ENCODE data around the gene EHD4. TPM values are rescaled to one million over a fixed set of nuclear protein-coding genes. Genes with fewer than 3 reads are reported as not detected.

EHD4 gene
- total and polyA plus RNA-seq, 2 experiments from 2014 or later, result 27.3 to 34.7 TPM

DNA sequence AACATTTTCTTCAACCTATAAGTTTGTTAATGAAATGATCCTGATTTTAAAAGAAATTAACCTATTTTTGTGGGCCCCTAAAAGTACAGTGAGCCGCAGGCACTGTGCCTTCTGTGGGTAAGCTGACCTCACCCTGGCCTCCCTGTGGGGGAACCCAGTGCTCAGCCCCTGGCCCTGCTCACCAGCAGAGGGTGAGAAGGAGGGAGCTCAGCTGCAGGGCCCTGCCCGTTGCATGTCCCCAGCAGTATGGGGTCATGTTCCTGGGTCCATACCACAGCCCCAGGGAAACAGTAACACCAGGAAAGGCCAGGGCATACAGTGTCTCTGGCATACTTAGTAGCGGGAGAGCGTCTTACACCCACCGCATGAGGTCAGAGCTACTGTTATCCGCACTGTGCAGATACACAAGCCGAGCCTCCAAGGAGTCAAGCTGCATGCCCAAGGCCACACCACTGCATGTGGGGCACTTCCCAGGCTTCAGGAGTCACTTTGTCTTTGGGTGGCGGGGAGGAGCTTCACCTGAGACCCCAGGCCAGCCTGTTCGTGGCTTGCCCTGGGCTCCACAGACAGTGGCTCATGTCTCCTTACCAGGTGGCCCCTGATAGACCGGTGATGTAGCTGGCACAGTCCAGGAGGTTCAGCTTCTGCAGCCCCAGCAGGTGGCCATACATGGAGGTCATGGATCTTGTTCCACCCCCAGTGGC, 22.6 kb upstream of the EHD4 start:
- Histone ChIP-seq H3K79me2 (no peaks in the 10 kb centered on the region), H3K4me3 (no peak overlapping the region), H3K27ac (no peak overlapping the region), H3K9me2 (replicated peaks; ENCODE audit: insufficient read depth) (no peaks in the 10 kb centered on the region), H4K20me1 (ENCODE audit: insufficient read depth, poor library complexity, severe bottlenecking) (no peaks in the 10 kb centered on the region), H3K36me3 (replicated peaks; ENCODE audit: insufficient read depth, low read depth) (no peaks in the 10 kb centered on the region), H2AFZ (no peak overlapping the region), H3K4me2 (no peak overlapping the region), H3K4me1 (ENCODE audit: insufficient read depth) (no peaks in the 10 kb centered on the region), H3K27me3 (no peaks in the 10 kb centered on the region), H3K9me3 (ENCODE audit: low read depth) (no peaks in the 10 kb centered on the region)
- TF ChIP-seq EZH2 (IDR thresholded peaks at IDR 0.05; ENCODE audit: borderline replicate concordance) (no peak), CTCF (IDR thresholded peaks at IDR 0.05; ENCODE audit: poor library complexity) (no peak), EZH2phosphoT487 (IDR thresholded peaks at IDR 0.05; ENCODE audit: low read depth, severe bottlenecking, unreplicated experiment) (no peak)
- no peak for DNase-seq (ENCODE audit: low spot score)
- 87% methylated on average over 10 of the region's 10 CpGs for WGBS (ENCODE audit: low lambda C conversion rate, missing lambda C conversion rate)

GRCh38 chr15:41994171-41994650, 21.9 kb upstream of the EHD4 start:
- 79% methylated on average over 5 of the region's 5 CpGs for WGBS (ENCODE audit: low lambda C conversion rate, missing lambda C conversion rate)
- H3K4me1 ChIP-seq (ENCODE audit: insufficient read depth), result no peaks in the 10 kb centered on the region

GRCh38 chr15:41993472-41994170, 21.3 kb upstream of the EHD4 start:
- no peak overlapping the region for H2AFZ ChIP-seq
- TF ChIP-seq EZH2phosphoT487 (IDR thresholded peaks at IDR 0.05; ENCODE audit: low read depth, severe bottlenecking, unreplicated experiment), result no peak
- TF ChIP-seq CTCF (IDR thresholded peaks at IDR 0.05; ENCODE audit: poor library complexity), result no peak
- TF ChIP-seq EZH2 (IDR thresholded peaks at IDR 0.05; ENCODE audit: borderline replicate concordance), result no peak
- no peaks in the 10 kb centered on the region for H3K4me1 ChIP-seq (ENCODE audit: insufficient read depth)
- H3K4me2 ChIP-seq, result no peak overlapping the region
- DNase-seq (ENCODE audit: low spot score), result no peak
- no peaks in the 10 kb centered on the region for H3K27me3 ChIP-seq
- no peak overlapping the region for H3K4me3 ChIP-seq
- no peak overlapping the region for H3K27ac ChIP-seq
- H3K79me2 ChIP-seq, result no peaks in the 10 kb centered on the region
- 85% methylated on average over 11 of the region's 11 CpGs for WGBS (ENCODE audit: low lambda C conversion rate, missing lambda C conversion rate)
- no peaks in the 10 kb centered on the region for H4K20me1 ChIP-seq (ENCODE audit: insufficient read depth, poor library complexity, severe bottlenecking)
- no peaks in the 10 kb centered on the region for H3K9me2 ChIP-seq (replicated peaks; ENCODE audit: insufficient read depth)
- no peaks in the 10 kb centered on the region for H3K9me3 ChIP-seq (ENCODE audit: low read depth)
- no peaks in the 10 kb centered on the region for H3K36me3 ChIP-seq (replicated peaks; ENCODE audit: insufficient read depth, low read depth)

More at GRCh38 chr15:41994171-41994650, 21.9 kb upstream of the EHD4 start:
- Histone ChIP-seq H3K4me2 (no peak overlapping the region), H4K20me1 (ENCODE audit: insufficient read depth, poor library complexity, severe bottlenecking) (no peaks in the 10 kb centered on the region), H3K27me3 (no peaks in the 10 kb centered on the region), H3K9me3 (ENCODE audit: low read depth) (no peaks in the 10 kb centered on the region), H3K4me3 (no peak overlapping the region), H3K36me3 (replicated peaks; ENCODE audit: insufficient read depth, low read depth) (no peaks in the 10 kb centered on the region), H2AFZ (no peak overlapping the region), H3K27ac (no peak overlapping the region), H3K9me2 (replicated peaks; ENCODE audit: insufficient read depth) (no peaks in the 10 kb centered on the region), H3K79me2 (no peaks in the 10 kb centered on the region)
- DNase-seq (ENCODE audit: low spot score), result no peak
- TF ChIP-seq EZH2 (IDR thresholded peaks at IDR 0.05; ENCODE audit: borderline replicate concordance) (no peak), EZH2phosphoT487 (IDR thresholded peaks at IDR 0.05; ENCODE audit: low read depth, severe bottlenecking, unreplicated experiment) (no peak), CTCF (IDR thresholded peaks at IDR 0.05; ENCODE audit: poor library complexity) (no peak)

Measured in hepatocyte (in vitro differentiated cells).